ENCODE measurements around the gene KRT77.
A peak's percentile ranks its signal among the peaks of the same experiment; 100 is the strongest.

Gene KRT77

DNA sequence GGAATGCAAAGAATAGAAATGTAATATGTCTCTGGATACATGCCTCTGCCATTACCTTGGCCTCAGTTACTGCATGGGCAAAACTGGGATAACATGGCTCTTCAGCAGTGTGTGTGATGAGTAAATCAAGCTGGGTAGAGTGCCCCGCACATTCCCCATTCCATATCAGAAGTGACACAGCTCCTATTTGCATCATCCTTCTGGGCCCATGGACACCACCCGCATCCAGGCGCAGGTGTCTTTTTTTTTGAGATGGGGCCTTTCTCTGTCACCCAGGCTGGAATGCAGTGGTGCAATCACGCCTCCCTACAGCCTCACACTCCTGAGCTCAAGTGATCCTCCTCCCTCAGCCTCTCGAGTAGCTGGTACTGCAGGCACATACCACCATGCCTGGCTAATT, 42.2 kb upstream of the KRT77 start:
- POLR2A ChIA-PET: no interaction called here
- TF ChIP-seq HDGF (IDR thresholded peaks at IDR 0.05; ENCODE audit: borderline replicate concordance): no peak
- CTCF ChIA-PET: interaction anchor here (0.6 kb wide), 1 partner anchor 134 kb away, joined by 9 read pairs; no protein-coding TSS in a partner anchor
- DNase-seq (ENCODE audit: extremely low spot score): no peak

DNA sequence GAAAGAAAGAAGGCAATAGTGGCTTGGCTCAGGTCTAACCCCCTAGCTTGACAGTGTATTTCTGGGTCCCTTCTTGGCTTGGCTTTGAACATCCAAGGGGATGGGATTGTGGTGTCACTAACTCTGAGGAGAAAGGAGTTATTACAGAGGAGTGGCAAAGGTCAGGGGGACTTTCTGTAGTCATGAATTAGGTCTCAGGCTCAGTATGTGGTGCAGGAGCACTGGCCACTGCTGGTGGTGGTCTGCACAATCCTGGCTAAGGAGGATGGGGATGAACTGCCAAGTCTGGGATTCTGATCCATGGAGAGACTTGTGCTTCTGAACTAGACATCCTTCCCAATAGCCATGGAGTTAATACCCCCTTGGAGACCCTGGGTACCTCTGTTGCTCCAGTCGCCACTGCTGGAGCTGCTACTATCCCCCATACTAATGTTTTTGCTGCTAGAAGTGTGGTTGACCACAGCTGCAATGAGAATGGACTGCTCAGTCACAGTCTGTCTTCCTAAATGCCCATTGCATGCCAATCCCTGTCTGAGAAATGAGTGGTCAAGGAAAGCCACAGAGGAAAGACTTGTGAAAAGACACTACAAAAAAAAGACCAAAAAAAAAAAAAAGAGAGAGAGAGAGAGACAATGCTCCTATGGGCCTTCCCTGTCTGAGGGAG, 41.3 kb upstream of the KRT77 start:
- DNase-seq (ENCODE audit: extremely low spot score): no peak
- TF ChIP-seq CTBP1 (IDR thresholded peaks at IDR 0.05; ENCODE audit: borderline replicate concordance) (no peak), NFRKB (IDR thresholded peaks at IDR 0.05) (no peak), L3MBTL2 (conservative IDR thresholded peaks at IDR 0.05) (no peak), FOXK2 (IDR thresholded peaks at IDR 0.05) (no peak), SUZ12 (IDR thresholded peaks at IDR 0.05) (no peak), FOXA1 (IDR thresholded peaks at IDR 0.05) (no peak), ARNT (IDR thresholded peaks at IDR 0.05) (no peak), HDGF (IDR thresholded peaks at IDR 0.05; ENCODE audit: borderline replicate concordance) (no peak), FOXM1 (IDR thresholded peaks at IDR 0.05; ENCODE audit: borderline replicate concordance) (no peak), LEF1 (IDR thresholded peaks at IDR 0.05; ENCODE audit: borderline replicate concordance) (no peak), ELF4 (IDR thresholded peaks at IDR 0.05) (no peak), TARDBP (IDR thresholded peaks at IDR 0.05) (no peak), ZNF384 (IDR thresholded peaks at IDR 0.05) (no peak), SP1 (IDR thresholded peaks at IDR 0.05) (no peak), BHLHE40 (IDR thresholded peaks at IDR 0.05; ENCODE audit: borderline replicate concordance) (no peak)
- TF ChIP-seq, protein P1, sequence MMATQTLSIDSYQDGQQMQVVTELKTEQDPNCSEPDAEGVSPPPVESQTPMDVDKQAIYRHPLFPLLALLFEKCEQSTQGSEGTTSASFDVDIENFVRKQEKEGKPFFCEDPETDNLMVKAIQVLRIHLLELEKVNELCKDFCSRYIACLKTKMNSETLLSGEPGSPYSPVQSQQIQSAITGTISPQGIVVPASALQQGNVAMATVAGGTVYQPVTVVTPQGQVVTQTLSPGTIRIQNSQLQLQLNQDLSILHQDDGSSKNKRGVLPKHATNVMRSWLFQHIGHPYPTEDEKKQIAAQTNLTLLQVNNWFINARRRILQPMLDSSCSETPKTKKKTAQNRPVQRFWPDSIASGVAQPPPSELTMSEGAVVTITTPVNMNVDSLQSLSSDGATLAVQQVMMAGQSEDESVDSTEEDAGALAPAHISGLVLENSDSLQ (IDR thresholded peaks at IDR 0.05): no peak
- CTCF ChIA-PET: interaction anchor here (0.6 kb wide), 1 partner anchor 135 kb away, joined by 9 read pairs; no protein-coding TSS in a partner anchor
- POLR2A ChIA-PET: no interaction called here

DNA sequence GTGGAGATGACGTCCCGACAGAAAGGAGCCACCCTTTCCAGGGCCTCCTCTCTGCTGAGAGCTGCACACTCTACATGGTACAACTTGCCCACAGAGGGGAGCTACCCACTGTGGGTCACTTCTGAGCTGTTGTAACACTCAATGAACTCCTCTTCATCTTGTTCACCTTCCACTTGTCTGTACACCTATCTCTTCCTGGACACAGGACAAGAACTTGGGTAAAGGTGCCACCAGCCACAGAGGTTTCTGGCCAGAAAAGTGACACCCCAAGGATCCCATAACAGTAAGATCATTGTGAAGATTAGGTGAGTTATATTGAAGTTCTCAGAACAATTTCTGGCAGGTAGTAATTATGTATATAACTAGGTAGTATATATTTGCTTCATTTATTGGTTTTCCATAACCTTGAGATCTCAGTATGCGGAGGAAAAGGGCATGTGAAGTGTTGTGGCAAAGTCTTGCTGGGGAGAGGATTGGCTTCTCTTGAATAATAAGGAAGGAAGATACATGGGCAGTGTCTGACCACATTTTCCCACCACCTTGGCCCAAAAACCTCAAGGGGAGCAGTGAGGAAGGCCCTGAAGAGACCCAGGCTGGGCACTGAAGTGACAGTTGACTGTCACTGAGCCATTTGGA, 39.6 kb upstream of the KRT77 start:
- TF ChIP-seq ELF4 (IDR thresholded peaks at IDR 0.05): no peak
- no peak for TF ChIP-seq FOXM1 (IDR thresholded peaks at IDR 0.05; ENCODE audit: borderline replicate concordance)
- TF ChIP-seq, protein P1 (IDR thresholded peaks at IDR 0.05): no peak
- no peak for TF ChIP-seq L3MBTL2 (conservative IDR thresholded peaks at IDR 0.05)
- TF ChIP-seq FOXK2 (IDR thresholded peaks at IDR 0.05): no peak
- TF ChIP-seq FOXA1 (IDR thresholded peaks at IDR 0.05): no peak
- no peak for TF ChIP-seq ARNT (IDR thresholded peaks at IDR 0.05)
- TF ChIP-seq HDGF (IDR thresholded peaks at IDR 0.05; ENCODE audit: borderline replicate concordance): no peak
- TF ChIP-seq CTBP1 (IDR thresholded peaks at IDR 0.05; ENCODE audit: borderline replicate concordance): no peak
- no peak for TF ChIP-seq BHLHE40 (IDR thresholded peaks at IDR 0.05; ENCODE audit: borderline replicate concordance)
- TF ChIP-seq TARDBP (IDR thresholded peaks at IDR 0.05): no peak
- TF ChIP-seq SUZ12 (IDR thresholded peaks at IDR 0.05): no peak
- no peak for TF ChIP-seq NFRKB (IDR thresholded peaks at IDR 0.05)
- no peak for TF ChIP-seq SP1 (IDR thresholded peaks at IDR 0.05)
- no peak for TF ChIP-seq LEF1 (IDR thresholded peaks at IDR 0.05; ENCODE audit: borderline replicate concordance)
- no peak for TF ChIP-seq ZNF384 (IDR thresholded peaks at IDR 0.05)
- POLR2A ChIA-PET: no interaction called here
- CTCF ChIA-PET: no interaction called here
- DNase-seq (ENCODE audit: extremely low spot score): no peak

DNA sequence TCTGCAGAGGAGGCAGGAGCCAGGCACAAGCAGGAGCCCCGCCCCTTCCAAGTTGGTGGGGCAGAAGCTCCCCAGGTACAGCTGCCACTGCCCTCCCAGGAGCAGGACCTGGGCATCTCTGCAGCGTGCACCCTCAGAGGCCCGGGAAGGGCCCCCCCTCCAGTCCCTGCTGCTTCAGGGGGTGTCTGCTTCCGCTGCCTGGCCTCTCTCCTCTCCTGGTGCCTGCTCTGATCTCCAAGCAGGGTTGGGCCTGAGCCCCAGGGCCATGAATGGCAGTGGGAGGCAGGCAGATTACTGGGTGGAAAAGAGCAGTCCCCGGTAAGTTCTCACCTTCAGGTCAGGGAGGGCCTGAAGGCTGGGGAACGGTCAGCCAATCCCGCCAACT, 38.9 kb upstream of the KRT77 start:
- TF ChIP-seq NFRKB (IDR thresholded peaks at IDR 0.05): no peak
- TF ChIP-seq FOXM1 (IDR thresholded peaks at IDR 0.05; ENCODE audit: borderline replicate concordance): no peak
- TF ChIP-seq BHLHE40 (IDR thresholded peaks at IDR 0.05; ENCODE audit: borderline replicate concordance): no peak
- TF ChIP-seq, protein P1 (IDR thresholded peaks at IDR 0.05): no peak
- TF ChIP-seq SP1 (IDR thresholded peaks at IDR 0.05): no peak
- no peak for TF ChIP-seq TARDBP (IDR thresholded peaks at IDR 0.05)
- no peak for TF ChIP-seq FOXA1 (IDR thresholded peaks at IDR 0.05)
- no peak for TF ChIP-seq L3MBTL2 (conservative IDR thresholded peaks at IDR 0.05)
- no peak for TF ChIP-seq CTBP1 (IDR thresholded peaks at IDR 0.05; ENCODE audit: borderline replicate concordance)
- TF ChIP-seq LEF1 (IDR thresholded peaks at IDR 0.05; ENCODE audit: borderline replicate concordance): no peak
- no peak for TF ChIP-seq ARNT (IDR thresholded peaks at IDR 0.05)
- no peak for TF ChIP-seq ZNF384 (IDR thresholded peaks at IDR 0.05)
- TF ChIP-seq SUZ12 (IDR thresholded peaks at IDR 0.05): no peak
- no peak for TF ChIP-seq ELF4 (IDR thresholded peaks at IDR 0.05)
- no peak for TF ChIP-seq HDGF (IDR thresholded peaks at IDR 0.05; ENCODE audit: borderline replicate concordance)
- TF ChIP-seq FOXK2 (IDR thresholded peaks at IDR 0.05): no peak
- CTCF ChIA-PET: no interaction called here
- no peak for DNase-seq (ENCODE audit: extremely low spot score)
- POLR2A ChIA-PET: no interaction called here

DNA sequence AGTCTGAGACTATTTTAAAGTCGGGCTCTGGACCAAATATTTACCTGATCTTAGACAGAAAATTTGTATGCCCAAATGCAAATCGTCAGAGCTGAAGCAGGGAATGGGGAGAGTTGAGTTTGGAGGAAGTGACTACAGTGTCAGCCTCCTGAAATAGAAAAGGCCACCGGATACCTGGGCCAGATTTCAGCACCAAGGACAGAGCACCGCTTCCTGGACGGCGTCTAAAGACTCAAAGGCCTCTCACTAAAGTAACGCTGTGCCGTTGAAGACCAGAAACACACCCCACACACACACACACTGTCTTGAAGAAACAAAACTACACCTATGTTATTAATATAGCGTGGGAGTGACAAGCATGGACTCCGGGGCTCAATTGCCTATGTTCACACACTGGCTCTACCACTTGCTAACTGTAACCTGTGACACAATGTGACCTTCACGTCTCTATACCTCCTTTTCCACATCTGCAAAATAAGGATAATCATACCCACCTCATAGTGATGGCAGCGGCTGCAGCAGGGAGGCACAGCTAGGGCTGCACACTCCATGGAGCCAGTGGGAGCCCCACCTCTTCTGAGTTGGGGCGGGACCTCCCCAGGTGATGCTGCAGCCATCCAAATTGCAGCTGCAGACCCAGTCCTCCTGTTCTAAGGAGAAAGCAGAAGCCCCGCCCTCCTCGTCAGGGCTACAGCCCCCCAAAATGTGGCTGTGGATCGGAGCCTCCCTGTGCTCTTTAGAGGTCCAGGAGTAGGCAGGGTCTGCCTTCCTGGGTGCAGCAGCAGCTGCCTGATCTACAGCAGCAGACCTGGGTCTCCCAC, 38.3 kb upstream of the KRT77 start:
- CTCF ChIA-PET: no interaction called here
- POLR2A ChIA-PET: no interaction called here
- DNase-seq (ENCODE audit: extremely low spot score): peak; percentile 72
- TF ChIP-seq LEF1 (IDR thresholded peaks at IDR 0.05; ENCODE audit: borderline replicate concordance) (no peak), FOXK2 (IDR thresholded peaks at IDR 0.05) (no peak), SP1 (IDR thresholded peaks at IDR 0.05) (no peak), ELF4 (IDR thresholded peaks at IDR 0.05) (no peak), HDGF (IDR thresholded peaks at IDR 0.05; ENCODE audit: borderline replicate concordance) (no peak), FOXM1 (IDR thresholded peaks at IDR 0.05; ENCODE audit: borderline replicate concordance) (no peak), ZNF384 (IDR thresholded peaks at IDR 0.05) (no peak), SUZ12 (IDR thresholded peaks at IDR 0.05) (no peak), FOXA1 (IDR thresholded peaks at IDR 0.05) (no peak), ARNT (IDR thresholded peaks at IDR 0.05) (no peak), NFRKB (IDR thresholded peaks at IDR 0.05) (no peak)
- TF ChIP-seq, protein P1 (IDR thresholded peaks at IDR 0.05): no peak
